GM23248 (cell line): Measurements from ENCODE around the gene CLPTM1L.

Experiments
- EZH2 ChIP-seq: fragments of 200-600 bp; sonication (generic); IDR thresholded peaks from 2 replicates; pipeline ENCODE4 v1.6.1; 2018; ENCODE audit warnings: antibody characterized with exemption, mild to moderate bottlenecking; ENCODE audit not compliant: insufficient read depth, poor library complexity, severe bottlenecking
- EZH2phosphoT487 ChIP-seq: fragments of 200-600 bp; sonication (generic); IDR thresholded peaks from 2 replicates; pipeline ENCODE4 v1.6.1; 2018; ENCODE audit warnings: antibody characterized with exemption, moderate library complexity, mild to moderate bottlenecking, low read depth; ENCODE audit not compliant: insufficient read depth

DNA sequence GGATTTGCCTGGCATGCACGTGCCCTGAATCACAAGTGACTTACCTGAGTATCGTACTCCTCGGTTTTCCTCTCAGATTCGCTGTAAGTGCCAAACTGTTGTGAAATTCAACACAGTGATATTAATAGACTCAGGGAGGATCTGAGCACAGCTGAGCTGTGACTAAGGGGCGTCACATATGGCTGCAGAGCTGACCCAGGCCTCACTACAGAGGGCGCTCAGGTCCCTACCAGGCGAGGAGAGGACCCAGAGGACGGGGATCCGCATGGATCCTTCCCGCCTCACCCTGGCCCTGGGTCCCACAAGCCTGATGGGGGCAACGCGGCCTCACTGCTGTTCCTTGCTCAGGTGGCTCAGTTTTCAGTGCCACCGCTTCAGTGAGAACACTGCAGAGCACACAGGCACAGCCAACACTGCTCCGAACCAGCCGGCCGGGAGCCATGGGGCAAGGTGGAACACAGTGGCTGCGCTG lies 20.1 kb downstream of the CLPTM1L start:
- TF ChIP-seq EZH2, result no peak
- no peak for TF ChIP-seq EZH2phosphoT487
